GM18517 (cell line): Measurements from ENCODE around the gene ZRANB1.

ENCODE experiments used
- ATAC-seq: cut with Tn5 transposase; IDR thresholded peaks from one replicate; pipeline ENCODE4 v1.9.1; 2021; ENCODE audit warnings: mild to moderate bottlenecking, moderate library complexity; ENCODE audit not compliant: unreplicated experiment

Gene ZRANB1

GRCh38 chr10:124918906-124919305 is 23.0 kb upstream of the ZRANB1 start:
- ATAC-seq: no peak

DNA sequence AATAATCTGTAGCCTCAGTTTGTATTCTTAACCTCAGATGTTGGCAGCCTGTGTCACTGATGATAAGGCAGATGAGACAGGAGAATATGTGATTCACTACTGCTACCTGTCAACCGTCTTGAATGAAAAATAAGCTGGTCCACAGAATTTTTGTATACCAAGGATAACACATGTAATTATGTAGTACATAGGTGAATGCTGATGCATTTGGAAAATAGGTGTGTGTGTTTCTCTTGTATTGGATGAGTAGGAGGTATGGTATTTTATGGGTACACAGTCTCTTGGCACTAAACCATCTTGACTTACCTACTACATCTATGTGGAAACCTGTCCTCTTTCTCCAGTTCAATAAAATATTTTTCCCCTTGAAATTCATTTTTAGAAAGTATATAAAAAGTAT is 20.7 kb upstream of the ZRANB1 start:
- ATAC-seq: no peak

DNA sequence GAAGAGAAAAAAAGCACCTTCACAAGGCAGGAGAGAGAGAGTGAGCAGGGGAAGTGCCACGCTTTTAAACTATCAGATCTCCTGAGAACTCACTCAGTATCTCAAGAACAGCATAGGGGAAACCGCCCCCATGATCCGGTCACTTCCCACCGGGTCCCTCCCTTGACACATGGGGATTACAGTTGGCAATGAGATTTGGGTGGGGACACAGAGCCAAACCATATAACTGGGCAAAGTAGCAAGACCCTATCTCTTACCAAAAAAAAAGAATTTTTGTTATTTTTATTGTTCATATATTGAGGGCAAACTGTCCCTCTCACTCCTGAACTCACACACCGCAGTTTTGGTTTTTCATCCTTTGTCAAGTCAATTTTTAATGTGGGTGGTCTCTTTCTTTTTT is 18.2 kb upstream of the ZRANB1 start:
- no peak for ATAC-seq

- ATAC-seq: no peak
Measured at GRCh38 chr10:124926548-124926947, 15.4 kb upstream of the ZRANB1 start.

DNA sequence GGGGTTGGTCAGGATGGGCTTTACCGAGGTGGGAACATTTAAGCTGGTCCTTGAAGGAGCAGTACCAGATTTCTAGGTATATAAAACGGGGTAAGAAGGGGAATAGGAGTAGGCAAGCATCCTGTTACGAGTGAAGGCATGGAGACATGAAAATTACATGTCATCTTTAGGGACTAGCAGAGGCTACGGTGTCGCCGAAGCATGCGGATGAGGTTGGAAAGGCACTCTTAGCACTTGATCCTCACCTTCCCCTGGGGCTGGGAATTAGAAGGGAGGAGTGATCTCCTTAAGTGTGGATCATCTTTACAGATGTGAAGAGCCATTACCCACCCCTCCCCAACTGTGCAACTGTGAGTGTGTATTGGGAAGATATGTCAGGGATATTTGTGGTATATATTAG is 13.8 kb upstream of the ZRANB1 start:
- ATAC-seq: no peak

DNA sequence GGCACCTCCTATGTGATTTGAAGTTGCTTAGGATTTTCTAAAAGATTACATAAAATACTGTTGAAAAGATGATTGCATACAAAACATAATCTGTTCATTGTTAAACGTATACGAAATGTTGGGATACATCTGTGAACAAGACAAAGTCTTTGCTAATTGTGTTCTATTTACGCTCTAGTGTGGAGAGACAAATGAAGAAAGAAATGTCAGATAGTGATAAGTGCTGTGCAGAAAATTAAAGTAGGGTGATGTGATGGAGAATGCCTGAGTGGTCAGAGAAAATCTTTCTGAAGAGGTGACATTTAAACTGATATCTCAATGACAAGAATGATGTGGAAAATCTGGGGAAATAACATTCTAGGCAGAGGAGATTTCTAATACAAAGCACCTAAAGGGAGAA is 13.4 kb upstream of the ZRANB1 start:
- no peak for ATAC-seq

DNA sequence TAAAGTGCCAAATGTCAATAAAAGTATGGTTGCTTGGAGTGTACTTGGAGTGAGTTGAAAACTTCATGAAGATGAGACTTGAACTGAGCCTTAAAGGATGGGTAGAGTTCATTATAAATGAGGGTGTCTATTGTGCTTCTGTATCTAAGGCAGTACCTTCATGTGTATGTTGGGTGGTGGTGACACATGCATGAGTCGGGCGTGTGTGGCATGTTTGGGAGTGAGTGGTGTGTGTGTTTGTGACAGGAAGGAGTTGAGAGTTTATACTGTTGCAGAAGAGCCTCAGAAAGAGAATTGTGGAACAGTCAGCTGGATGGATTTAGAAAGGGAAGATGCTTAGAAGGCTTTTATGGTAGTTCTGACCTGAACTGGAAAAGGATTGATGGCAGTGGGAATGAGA is 6.0 kb upstream of the ZRANB1 start:
- no peak for ATAC-seq

- no peak for ATAC-seq
Measured at GRCh38 chr10:124936813-124937212, 5.1 kb upstream of the ZRANB1 start.

DNA sequence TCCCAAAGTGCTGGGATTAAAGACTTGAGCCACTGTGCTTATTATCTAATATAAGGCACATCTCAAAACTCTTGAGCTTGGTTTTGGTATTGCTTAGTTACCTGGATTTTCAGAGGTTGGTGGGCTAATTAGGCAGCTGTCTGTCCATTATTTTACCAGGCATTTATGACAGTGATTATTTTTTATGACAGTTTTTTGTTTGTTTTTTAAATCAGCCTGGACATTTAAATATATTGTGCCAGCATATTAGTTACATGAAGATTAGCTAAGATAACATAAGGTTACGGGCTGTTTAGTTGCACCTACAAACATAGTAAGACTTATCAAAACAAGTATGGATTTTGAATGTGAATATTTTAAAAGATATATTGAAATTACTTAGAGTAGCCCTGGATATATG is 2.6 kb upstream of the ZRANB1 start:
- no peak for ATAC-seq

- no peak for ATAC-seq
Measured at GRCh38 chr10:124942317-124943169, 620 bp downstream of the ZRANB1 start.

- no peak for ATAC-seq
Measured at GRCh38 chr10:124943301-124944092, 1.6 kb downstream of the ZRANB1 start.

DNA sequence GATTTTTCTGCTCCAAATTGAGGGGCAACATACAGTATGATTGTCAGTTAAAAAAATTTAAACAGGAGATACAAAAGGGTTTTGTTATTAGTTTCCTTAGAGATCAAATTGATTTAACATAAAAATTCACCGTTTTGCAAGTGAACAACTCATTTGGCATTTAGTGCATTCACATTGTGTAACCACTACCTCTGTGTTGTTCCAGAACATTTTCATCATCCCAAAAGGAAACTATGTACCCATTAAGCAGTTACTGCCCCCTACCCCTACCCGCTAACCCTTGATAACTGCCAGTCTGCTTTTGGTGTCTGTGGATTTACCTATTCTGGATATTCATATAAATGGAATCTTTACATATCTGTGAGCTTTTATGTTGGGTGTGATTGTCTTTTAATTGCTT is 3.1 kb downstream of the ZRANB1 start:
- ATAC-seq: no peak

- no peak for ATAC-seq
Measured at GRCh38 chr10:124946945-124947344, 5.0 kb downstream of the ZRANB1 start.

DNA sequence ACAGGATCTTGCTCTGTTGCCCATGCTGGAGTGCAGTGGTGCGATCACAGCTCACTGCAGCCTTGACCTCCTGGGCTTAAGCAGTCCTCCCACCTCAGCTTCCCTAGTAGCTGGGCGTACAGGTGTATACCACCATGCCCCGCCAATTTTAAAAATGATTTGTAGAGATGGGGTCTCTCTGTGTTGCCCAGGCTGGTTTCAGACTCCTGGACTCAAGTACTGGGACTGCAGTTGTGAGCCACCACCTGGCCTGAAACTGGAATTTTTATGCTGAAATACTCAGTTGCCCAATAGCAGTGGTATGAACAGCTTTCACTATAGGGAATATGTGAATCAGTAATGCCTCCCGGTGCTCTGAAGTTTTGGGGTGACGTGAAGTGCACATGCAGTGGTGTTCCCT is 7.6 kb downstream of the ZRANB1 start:
- ATAC-seq: no peak

DNA sequence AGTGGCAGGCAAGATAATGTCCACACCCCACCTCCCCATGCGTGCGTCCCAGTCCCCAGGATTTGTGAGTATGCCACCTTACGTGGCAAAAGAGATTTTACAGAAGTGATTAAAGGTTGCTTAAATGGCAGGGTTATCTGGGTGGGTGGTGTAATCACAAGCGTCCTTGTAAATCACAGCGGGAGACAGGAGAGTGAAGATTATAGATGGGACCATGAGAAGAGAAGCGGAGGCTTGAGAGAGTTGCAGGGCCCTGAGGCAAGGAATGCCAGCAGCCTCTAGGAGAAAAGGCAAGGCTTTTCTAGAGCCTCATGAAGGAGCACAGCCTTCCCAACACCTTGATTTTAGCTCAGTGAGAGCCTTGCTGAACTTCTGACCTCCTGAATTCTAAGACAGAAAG is 10.2 kb downstream of the ZRANB1 start:
- ATAC-seq: no peak

GRCh38 chr10:124953421-124953820 is 11.5 kb downstream of the ZRANB1 start:
- ATAC-seq: no peak

- no peak for ATAC-seq
Measured at GRCh38 chr10:124955243-124955642, 13.3 kb downstream of the ZRANB1 start.

DNA sequence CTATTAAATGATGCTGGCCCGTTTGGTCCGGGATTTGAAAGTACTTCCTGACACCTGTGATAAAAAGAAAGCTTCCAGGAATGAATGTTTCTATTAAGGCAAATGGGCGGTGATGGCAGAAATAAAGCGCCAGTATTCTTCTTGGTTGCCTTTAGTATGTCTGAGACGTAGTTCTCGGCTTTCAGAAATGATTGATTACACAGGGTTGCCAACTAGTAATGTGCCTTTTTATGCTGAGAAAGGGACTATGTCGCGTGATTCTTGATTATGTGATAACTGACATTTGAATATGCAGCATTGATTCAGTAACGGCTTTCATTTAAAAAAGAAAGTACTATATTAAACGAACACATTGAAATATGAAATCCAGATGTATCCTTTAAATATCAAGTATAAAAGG is 13.9 kb downstream of the ZRANB1 start:
- ATAC-seq: no peak

- ATAC-seq: no peak
Measured at GRCh38 chr10:124956764-124957163, 14.8 kb downstream of the ZRANB1 start.

GRCh38 chr10:124957404-124957947 is 15.6 kb downstream of the ZRANB1 start:
- no peak for ATAC-seq

- no peak for ATAC-seq
Measured at GRCh38 chr10:124959564-124959963, 17.6 kb downstream of the ZRANB1 start.

DNA sequence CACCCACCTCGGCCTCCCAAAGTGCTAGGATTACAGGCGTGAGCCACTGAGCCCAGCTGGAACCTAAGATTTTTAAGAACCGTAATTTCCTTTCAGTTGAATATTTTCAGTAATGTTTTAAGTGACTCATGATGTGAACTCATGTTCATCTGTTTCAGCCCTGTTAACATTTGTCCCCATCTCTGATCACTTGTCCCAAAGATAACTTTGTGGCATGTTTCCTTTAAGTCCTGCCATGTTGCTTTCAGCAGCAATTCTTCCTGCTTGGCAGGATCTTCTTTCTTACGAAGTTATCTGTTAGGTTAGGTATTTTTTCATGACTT is 19.3 kb downstream of the ZRANB1 start:
- ATAC-seq: no peak
